Vagina (tissue), 2 donors: ENCODE results near the gene PRDM16.

ENCODE experiments used
- CTCF ChIP-seq, 3 experiments: fragments of 450-650 bp in 2 of 3; fragments of 200-600 bp in 1 of 3; sonication (generic) in 1 of 3; IDR thresholded peaks; one replicate each; pipeline ENCODE4 v1.5.1; 2017 to 2019; ENCODE audit warnings: antibody characterized with exemption in 3 of 3, mild to moderate bottlenecking in 2 of 3, moderate library complexity in 2 of 3
- POLR2AphosphoS5 ChIP-seq, 2 donors: sonication (generic); formaldehyde crosslinking; IDR thresholded peaks; one replicate each; pipeline ENCODE4 v1.9.0; 2017; ENCODE audit warnings: antibody characterized with exemption in 2 of 2, mild to moderate bottlenecking in 2 of 2, low read depth in 1 of 2; ENCODE audit not compliant: insufficient read depth in 1 of 2

- TF ChIP-seq CTCF (IDR thresholded peaks at IDR 0.05) = no peak
- no peak for TF ChIP-seq POLR2AphosphoS5 (IDR thresholded peaks at IDR 0.05; ENCODE audit: insufficient read depth in 1 of 2, low read depth in 1 of 2)
These were observed 56.8 kb downstream of the PRDM16 start for GRCh38 chr1:3125546-3126368.
